Suppressor macrophage treated with lipopolysaccharide for 4 hours (primary cell): Measurements from ENCODE around the gene TENT5C.
"Not testable (repeated sequence)": the region's sequence is repeated elsewhere in the genome, so short reads cannot be mapped to it uniquely, and the experiment has no call there.

ENCODE experiments used
- DNase-seq: peaks from one replicate; pipeline ENCODE4 v3.0.0-alpha.2; 2020

The TENT5C gene

DNA sequence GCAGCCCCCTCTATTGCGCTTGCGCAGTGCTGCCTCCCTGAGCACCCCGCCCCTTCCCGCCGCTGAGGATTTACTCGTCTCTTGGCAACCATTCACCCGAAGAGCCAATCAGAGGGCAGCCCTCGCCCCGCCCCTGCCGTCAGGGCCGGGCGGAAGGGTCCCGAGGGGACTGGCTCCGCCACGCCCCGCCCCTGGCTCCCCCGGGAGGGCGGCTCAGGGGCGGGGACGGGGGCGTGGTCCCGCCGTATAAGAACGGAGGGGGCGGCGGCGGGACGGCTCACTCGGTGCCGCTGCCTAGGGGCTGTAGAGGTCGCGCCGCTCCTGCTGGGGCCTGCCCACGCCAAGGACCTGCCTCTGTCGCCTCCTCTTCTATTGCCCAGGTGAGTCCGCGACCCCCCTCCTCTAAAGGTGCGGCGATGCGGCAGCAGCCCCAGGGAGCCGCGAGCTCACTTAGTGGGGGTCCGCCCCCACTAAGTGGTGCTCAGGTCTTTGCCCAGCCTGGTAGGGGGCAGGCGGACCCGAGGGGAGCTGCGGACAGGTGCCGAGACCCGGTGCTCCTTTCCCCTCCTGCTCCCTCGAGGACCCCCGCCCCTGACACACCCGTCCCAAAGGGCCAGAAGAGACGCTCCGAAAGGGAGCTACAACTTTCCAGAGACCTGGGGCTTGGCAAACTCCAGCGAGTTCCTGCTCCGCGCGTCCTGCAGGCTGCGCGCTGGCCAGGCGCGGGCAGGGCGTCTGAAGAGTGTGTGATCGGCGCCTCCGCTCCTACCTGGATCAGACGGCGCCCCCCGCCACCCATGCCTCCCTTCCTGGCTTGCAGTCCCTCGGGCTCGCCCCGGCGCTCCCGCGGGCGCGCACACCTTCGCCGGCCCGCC lies at the start of gene TENT5C:
Gene TENT5C, plus strand, starts transcription at position 275 of the 875 bp plus-strand sequence. CDS start 16,821 bp downstream, outside the sequence.
- DNase-seq = peak; percentile 99

DNA sequence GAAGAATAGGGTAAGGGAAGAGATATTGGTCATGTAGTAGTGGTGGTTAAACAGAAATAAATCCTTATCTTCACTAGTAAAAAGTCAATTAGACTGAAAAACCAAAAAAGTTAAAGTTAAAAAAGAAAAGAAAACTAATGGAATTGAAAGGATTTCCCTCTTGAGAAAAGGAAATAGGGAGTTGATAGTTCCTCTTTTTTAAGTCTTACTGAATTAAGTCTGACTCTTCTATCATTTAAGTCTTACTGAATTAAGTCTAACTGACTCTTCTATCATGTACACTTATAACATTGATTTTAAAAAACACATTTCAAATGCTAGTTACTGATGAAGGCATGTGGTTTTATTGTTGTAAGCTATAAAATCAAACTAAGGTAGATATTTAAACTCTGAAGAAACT lies 49.5 kb upstream of the TENT5C start:
- DNase-seq = no peak

DNA sequence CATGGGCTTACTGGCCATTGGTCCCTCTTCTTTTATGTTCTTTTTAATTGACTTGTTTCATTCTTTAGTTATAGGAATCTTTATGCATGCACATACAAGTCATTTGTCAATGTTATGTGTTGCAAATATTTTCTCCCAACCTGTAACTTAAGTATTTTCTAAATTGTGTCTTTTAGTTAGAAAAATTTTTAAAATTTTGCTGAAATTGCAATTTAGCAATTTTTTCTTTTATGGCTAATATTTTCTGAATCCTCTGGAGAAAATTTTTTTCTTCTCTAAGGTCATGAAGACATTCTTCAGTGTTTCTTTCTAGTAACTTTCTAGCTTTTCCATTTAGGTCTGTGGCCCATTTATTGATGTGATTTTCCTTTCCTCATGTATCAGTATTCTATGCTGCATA lies 48.9 kb upstream of the TENT5C start:
- no peak for DNase-seq

DNA sequence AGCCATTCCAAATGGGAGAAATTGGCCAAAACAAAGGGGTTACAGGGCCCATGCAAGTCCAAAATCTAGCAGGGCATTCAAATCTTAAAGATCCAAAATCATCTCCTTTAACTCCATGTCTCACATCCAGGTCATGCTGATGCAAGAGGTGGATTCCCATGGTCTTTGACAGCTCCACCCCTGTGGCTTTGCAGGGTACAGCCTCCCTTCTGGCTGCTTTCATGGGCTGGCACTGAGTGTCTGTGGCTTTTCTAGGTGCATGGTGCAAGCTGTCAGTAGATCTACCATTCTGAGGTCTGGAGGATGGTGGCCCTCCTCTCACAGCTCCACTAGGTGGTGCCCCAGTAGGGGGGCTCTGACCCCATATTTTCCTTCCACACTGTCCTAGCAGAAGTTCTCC lies 47.4 kb upstream of the TENT5C start:
- DNase-seq = not testable (repeated sequence)

DNA sequence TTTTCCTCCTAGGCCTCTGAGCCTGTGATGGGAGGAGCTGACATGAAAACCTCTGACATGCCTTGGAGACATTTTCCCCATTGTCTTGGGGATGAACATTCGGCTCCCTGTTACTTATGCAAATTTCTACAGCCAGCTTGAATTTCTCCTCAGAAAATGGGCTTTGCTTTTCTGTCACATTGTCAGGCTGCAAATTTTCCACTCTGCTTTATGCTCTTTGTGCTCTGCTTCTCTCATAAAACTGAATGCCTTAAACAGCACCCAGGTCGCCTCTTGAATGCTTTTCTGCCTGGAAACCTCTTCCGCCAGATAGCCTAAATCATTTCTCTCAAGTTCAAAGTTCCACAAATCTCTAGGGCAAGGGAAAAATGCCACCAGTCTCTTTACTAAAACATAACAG lies 46.7 kb upstream of the TENT5C start:
- no peak for DNase-seq

DNA sequence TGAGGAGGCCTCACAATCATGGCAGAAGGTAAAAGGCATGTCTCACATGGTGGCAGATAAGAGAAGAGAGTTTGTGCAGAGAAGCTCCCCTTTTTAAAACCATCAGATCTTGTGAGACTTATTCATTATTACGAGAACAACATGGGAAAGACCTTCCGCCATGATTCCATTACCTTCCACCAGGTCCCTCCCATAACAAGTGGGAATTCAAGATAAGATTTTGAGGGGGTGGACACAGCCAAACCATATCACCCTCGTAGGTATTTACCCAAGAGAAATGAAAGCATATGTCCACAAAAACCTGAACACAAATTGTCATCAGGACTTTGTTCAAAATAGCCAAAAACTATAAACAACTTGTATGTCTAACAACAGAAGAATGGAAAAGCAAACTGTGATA lies 45.9 kb upstream of the TENT5C start:
- no peak for DNase-seq

DNA sequence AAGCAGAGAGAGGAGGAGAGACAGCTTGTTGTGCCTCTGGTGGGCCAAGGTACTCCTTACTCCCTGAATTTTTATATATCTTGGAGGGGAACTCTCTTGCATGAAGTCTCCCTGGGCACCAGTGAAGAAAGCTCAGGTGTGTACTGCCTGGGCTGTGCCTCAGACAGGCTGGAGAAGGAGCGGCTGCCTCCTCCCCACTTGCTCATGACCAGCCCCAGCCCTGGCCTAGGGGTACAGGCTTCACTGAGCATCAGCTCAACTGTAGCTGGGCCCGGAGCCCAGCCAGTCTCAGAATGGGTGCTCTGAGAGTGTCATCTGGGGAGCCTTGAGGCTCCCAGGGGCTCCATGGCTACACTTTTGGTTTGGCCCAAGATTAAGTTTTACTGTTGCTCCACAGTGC lies 44.8 kb upstream of the TENT5C start:
- no peak for DNase-seq

DNA sequence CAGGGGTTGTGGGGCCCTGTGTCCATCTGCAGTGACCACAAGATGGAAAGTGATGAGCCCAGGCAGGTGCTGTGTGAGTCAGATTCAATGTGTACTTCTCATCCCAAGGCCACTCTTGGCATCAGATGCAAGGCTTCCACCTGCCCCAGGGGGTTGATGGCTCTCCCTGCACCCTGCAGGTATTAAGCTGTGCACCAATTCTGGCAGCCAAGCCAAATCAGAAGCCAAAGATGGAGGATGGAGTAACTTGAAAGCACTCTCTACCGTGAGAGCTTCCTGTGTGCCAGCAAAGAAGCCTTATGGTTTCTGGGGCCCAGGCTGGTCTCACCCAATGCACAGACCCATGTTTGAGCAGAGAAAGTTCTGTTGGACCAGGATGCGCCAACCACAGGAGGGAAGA lies 44.3 kb upstream of the TENT5C start:
- DNase-seq = no peak

DNA sequence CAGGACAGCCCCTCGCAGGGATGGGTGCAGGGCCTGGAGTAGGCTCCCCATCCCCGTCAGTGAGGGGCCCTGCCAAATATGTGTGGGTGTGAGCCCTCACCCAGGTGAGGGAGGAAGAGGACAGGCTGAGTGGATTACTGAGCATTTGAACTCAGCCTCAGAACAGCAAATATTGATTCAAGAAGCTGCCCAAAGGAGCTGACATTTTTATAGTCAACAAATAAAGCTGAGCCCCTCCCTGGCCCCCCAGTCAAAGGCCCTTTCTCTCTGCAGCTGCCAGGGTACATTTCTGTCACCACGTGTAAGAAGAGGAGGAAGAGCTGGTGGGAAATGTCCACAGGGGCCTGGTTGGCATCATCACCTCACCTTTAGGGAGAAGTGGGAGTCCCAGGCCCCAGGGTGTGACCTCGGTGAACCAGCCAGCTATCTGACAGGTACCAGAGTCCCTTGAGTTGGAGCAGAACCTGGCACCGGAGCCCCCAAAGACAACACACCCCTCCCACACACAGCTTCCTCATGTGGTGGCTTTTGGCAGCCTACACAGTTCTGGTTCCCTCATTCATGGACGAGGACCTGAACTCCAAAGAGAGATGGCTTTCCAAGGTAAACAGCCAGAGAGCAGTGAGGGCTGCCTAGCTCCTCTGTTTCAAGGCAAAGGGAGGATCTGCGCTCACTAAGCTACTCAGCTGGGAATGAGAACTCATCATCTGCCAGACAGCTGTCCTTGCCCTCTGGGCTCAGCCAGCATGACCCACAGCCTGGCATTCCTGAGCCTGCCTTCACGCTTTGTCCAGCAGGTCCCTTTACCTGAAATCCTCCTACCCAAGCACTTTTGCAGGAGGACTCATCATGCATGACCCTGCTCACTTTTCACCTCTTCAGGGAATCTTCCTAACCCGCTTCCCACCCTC lies 43.0 kb upstream of the TENT5C start:
- no peak for DNase-seq

DNA sequence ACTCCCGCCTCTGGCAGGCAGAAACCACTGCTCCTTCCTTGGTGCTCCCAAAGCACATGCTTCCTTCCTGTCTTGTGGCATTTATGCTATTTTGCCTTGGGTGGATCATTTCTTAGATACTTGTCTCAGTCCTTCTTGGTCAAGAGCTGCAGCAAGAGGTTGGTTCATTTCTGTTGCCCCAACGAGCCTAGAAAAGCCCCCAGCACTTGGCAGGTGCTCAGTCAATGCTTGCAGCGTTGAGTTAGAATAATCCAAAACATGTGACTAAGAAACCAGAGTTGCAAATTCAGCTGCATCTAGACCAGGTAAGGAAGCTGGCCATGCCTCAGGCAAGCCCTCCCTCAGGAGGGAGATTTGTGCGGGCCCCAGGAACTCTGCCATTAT lies 42.4 kb upstream of the TENT5C start:
- DNase-seq = no peak

DNA sequence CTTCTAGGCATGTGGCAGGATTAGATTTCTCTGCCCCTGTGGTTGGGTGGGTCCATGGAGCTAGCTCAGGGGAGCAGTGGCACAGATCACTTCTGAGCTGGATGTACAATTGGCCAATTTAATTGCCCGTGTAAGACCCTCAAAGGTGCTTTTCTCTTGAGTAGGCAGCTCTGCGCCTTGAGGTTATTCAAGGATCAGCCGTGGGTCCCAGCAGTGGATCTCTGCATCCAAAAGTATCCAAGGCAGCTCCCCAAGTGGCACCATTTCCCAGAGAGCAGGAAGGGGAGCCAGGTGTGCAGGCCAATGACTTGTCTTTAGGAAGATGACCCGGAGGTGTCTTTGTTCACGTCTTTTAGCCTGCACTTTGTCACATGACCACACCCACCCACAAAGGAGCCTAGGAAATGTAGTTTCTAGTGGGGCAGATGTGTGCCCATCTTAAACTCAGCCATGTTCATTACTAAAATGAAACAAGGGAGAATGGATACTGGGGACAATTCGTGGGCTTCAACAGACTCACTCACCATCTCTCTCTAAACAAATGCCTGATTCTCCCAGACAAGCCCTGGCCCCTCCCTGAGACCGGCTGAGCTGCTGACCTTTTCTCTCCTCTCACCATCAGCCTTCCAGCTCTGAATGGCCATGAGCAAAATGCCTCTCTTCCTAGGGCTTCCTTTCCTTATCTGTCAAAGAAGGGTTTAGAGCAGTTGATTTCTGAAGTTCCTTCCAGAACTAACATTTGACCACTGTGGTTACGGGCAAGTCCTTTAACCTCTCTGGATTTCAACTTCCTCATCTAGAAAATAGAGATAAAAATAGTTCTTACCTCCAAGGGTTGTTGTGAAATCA lies 41.4 kb upstream of the TENT5C start:
- no peak for DNase-seq

DNA sequence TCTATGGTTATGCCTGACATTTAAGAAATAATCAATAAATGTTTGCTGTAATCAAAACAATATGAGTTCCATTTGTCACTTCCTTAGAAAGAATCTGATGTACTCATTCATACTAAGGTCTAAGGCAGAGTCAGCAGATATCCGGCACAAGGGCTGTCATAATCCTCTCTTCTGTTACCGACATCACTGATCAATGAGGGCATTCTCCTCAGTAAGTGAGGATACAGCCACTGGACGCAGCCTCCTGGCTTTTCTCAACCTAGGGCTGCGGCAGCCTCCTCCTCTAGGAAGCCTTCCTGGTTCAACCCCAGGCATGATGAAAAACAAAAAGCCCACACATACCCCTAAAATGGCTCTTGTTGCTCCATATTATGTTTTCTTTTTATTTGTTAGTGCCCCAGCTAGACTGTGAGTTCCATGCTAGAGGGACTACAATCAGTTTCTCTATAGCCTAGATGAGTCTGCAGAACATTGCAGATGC lies 40.7 kb upstream of the TENT5C start:
- no peak for DNase-seq

DNA sequence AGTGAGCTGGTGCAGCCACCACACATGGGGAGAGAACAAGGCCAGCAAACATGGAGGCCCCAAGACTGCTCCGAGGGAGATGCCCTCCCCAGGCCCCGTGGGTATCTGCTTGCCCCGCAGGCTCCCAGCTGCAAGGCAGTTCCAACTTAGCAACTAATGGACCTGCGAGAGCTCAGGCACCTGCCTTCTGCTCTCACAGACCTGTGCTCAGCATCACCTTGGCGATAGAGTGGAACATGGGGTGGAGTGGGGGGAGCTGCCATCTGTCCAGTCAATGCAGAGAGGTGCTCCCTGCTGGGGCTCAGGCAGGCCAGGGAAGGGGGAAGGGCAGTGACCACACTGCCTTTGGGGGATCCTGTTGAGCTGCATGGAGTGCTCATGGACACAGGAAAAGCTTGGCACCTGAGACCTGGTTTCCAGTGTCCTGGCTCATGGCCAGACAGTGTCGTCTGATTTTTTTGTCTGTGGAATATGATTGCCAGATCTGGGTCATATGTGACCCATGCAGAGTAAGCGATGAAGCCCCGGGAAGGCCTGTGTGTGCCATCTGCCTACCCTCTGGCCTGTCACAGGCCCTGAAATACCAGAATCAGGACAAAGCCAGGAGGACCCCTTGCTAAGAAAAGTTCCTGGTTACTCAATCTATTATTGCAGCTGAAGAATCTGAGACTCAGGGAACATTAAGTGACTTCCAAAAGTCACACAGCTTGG lies 39.9 kb upstream of the TENT5C start:
- DNase-seq = no peak

DNA sequence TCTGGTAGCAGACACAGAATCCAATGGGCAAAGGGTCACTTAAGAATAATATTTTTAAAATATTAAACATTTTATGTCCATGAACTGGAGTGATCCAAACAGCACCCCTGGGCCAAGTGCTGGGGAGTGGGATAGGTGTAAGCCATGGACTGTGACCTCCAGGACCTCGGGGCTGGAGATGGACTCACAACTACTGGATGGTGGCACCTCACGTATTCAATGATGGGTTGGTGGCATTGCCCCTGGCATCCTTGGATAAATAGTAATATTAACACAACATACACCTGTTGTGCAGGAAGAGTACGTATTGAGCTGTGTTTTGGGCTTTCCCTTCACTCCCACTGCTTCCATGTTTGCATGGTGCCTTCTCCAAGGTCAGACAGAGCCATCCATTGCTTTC lies 39.3 kb upstream of the TENT5C start:
- DNase-seq = no peak

DNA sequence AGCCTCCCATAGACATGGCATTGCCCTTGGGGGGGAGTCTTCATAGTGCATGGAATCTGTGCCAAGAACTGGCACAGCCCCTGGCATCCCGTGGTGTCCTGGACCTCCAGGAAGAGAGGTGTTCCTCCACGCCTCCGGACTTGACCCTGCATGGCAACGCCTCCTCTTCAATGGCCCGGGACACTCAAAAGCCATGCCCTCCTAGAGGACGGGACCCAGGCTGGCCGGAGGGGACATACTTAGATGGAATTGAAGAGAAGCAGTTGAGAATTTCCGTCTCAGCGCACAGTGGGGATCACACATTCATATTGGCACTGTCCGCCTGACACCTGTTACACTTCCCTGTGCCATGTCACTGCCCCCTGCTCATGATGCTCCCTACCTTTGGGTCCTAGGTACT lies 38.4 kb upstream of the TENT5C start:
- no peak for DNase-seq

DNA sequence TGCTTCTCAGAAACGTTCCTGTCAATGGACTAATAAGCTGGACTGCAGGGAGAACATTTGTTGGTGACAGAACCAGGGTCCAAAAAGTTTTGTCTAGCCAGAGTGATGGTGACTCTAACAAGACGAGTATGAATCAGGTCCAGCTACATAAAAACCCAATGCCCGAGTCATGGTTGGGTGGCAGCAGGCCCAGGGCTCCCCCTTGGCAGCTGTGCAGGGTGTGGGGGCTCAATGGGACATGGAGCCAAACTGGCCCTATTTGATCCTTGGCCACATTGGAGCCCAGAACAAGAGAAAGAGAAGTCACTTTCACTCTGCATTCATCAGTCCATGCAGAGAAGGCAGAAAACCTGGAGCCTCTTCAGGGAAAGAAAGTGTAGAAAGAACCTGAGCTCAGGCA lies 37.9 kb upstream of the TENT5C start:
- DNase-seq = no peak

DNA sequence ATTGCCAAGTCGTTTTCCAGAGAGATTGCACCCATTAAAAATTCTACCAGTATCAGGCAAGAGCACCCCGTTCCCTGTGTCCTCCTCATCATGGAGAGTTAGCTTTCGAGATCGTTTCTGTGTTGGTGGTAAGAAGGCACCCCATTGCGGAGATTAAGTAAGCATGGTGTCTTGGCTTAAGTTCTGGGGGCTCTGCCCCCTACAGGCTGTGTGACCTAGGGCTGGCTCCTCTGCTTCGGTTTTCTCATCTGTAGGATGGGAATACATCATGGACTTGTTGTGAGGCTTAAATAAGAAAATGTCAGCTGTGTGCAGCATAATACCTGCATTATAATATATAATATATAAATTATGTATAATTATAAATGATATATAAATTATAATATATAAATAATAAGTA lies 36.8 kb upstream of the TENT5C start:
- DNase-seq = no peak

DNA sequence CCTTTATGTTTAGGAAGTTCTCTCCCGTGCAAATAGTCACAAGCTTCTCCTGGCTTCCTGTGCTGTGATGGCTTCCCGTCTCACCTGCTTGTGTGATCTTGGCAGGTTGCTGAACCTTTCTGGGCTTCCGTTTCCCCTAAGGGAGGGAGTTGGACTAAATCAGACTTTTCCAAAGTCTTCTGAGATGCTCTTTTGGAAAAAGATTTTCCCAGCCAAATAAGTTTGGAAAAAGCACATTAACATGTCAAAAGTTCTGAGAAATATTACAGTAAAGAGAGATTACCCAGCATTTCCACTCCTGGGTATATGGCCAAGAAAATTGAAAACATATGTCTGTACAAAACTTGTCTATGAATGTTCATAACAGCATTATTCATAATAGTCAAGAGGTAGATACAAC lies 36.0 kb upstream of the TENT5C start:
- DNase-seq = no peak

DNA sequence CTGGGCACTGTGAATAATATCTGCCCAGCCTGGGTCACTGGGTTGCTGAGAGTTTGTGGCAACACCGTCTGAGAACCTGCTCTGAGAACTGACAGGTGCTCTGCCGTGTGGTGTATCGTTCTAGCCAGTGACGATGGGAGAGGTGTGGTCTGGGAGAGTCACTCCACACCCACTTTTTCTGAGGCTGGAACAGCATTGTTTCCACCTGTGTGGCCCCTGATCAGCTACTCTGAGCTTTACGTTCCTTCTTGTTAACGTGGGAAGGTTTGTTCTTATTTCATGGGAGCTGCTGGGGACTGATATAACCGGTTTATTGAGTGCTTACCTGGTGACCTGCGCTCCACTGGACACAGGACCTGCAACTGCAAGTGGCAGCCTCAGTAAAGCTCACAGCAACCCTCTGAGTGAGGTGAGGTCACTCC lies 34.8 kb upstream of the TENT5C start:
- DNase-seq = no peak

DNA sequence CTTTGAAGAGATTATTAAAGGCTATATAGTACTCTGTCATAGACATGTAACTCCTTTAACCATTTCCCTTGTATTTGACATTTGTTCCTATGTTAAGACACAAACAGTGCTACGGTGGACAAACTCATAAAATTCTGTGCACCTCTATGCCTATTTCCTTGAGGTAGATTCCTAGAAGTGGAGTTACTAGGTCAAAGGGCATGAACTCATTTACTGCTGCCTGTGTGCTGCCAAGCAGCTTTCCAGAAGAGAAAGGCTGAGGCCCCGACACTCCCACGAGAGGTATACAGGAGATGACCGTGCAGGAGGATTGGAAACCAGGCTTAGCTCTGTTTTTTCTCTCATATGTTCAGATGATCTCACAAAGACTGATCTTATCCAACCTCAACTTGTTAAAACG lies 34.4 kb upstream of the TENT5C start:
- DNase-seq = no peak

DNA sequence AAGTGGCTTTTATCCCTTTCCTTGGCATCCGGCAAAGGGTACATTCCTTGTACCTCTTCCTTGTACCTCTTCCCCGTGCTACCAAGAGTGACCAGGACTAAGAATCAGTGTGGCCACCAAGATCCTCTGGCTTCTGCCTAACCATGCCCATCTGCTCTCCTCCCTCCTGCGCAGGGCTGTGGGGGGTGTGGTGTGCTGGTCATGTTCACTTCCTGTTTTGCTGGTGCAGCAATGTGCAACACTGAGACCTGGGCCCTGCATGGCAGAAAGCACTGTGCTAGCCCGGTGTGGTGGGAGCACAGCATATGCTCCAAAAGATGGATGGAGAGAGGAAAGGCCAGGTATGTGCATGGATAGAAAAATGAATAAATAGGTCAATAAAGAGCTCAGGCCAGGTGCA lies 33.3 kb upstream of the TENT5C start:
- DNase-seq = peak; percentile 33

DNA sequence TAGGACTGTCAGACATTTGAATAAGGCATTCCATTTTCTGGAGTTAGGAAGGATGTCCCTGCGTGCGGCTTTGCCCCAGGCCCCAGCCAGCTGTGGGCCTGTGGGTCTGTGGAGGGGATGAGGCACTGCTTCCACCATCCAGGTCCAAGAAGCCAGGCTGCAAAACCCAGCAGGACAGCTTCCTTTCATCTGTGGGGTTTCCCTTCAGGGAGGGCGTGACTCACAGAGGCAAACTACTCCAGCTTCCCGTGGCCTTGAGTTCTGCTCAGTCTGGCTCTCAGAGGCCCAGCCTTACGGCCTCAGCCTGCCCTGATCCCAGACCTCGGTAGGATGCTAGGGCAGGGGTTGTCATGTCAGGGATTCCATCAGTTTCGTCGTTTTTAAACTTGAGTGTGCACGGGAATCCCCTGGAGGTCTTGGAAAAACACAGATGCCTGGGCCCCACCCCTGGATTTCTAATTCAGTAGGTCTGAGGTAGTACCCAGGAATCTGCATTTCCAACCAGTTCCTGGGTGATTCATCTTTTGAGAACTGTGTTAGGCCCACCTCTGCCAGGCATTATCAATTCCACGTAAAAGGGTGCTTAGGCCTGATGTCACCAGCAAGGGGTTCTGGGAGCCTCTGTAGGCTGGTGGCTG lies 32.3 kb upstream of the TENT5C start:
- peak; percentile 8 for DNase-seq
